ENCODE results near the gene DQX1. TPM values are rescaled to one million over a fixed set of nuclear protein-coding genes. Genes with fewer than 3 reads are reported as not detected.

DQX1 gene
- polyA plus RNA-seq, 1 donor (not counting 4 experiments of a cell fraction or from before 2014, with no cell fraction given): 5.9 TPM

DNA sequence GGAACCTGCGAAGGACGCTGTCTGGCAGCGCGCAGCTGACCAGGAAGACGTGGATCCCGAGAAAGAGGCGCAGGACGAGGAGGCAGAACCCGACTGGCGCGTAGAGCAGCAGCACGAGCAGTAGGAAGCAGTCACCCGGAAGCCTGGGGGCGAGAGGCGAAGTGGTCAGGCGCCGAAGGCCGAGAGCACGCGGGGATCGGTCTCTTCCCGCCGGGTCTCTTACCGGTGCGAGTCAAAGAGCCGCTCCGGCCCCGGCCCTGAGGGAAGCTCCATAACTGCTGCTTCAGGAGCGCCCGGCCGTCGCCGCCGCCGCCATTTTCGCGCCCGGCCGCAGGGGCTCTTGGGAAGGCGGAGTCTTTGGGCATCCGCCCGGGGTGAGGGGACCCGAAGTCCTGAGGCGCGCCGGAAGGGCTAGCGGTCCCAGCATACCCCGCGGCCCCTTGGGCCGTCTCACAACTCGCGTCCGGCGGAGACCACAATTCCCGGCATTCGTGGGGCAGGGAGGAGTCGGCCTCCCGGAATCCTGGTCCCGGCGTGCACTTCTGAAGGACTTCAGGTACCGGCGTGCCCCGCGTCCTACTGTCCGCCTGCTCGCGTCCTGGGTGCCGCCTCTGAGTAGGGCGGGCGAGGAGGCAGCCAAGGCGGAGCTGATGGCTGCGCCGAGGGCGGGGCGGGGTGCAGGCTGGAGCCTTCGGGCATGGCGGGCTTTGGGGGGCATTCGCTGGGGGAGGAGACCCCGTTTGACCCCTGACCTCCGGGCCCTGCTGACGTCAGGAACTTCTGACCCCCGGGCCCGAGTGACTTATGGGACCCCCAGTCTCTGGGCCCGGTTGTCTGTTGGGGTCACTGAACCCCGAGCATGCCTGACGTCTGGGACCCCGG, 3.6 kb upstream of the DQX1 start, which contains the start of the genes AUP1 and HTRA2:
Gene AUP1 (minus strand): TSS at position 350 of the 882 bp plus-strand sequence. CDS start 77 bp downstream, at position 273.
Gene HTRA2 (plus strand): TSS at position 577 of the 882 bp plus-strand sequence. CDS start 74 bp downstream, at position 651.
- H3K4me2 ChIP-seq (ENCODE audit: control insufficient read depth, extremely low read depth, insufficient read depth, low read depth, low read length): peak within 1 kb of the TSS; percentile 80
- H3K4me3 ChIP-seq (ENCODE audit: control insufficient read depth in 2 of 3, extremely low read depth in 1 of 3, insufficient read depth in 2 of 3, low read depth in 1 of 3, low read length in 3 of 3): peak within 1 kb of the TSS; percentile 73 to 93 (median 86)
- H2AFZ ChIP-seq (ENCODE audit: control insufficient read depth, low read length): peak within 1 kb of the TSS; percentile 95
- H4K20me1 ChIP-seq (ENCODE audit: control insufficient read depth, extremely low read depth, insufficient read depth, low read length): no peaks in the 10 kb centered on the region
- peak; percentile 86 for DNase-seq (ENCODE audit: low read depth, low spot score)
- no peak for FAIRE-seq
- H3K27me3 ChIP-seq (ENCODE audit: control insufficient read depth, extremely low read depth, insufficient read depth, low read length): no peaks in the 10 kb centered on the region
- peaks cover 36% of the 10 kb centered on the region for H3K4me1 ChIP-seq (ENCODE audit: control insufficient read depth, extremely low read depth, insufficient read depth, low read length)
- peaks cover 36% of the 10 kb centered on the region for H3K79me2 ChIP-seq (ENCODE audit: control insufficient read depth, insufficient read depth, low read length)
- peak within 1 kb of the TSS; percentile 98 for H3K9ac ChIP-seq (ENCODE audit: control insufficient read depth, extremely low read depth, insufficient read depth, low read length)
- H3K36me3 ChIP-seq (ENCODE audit: control insufficient read depth in 2 of 2, extremely low read depth in 1 of 2, insufficient read depth in 2 of 2, low read length in 2 of 2): peaks cover 25 to 35% of the 10 kb centered on the region in 2 experiments
- TF ChIP-seq EZH2 (IDR thresholded peaks at IDR 0.05; ENCODE audit: low read length): no peak
- TF ChIP-seq, protein P1, sequence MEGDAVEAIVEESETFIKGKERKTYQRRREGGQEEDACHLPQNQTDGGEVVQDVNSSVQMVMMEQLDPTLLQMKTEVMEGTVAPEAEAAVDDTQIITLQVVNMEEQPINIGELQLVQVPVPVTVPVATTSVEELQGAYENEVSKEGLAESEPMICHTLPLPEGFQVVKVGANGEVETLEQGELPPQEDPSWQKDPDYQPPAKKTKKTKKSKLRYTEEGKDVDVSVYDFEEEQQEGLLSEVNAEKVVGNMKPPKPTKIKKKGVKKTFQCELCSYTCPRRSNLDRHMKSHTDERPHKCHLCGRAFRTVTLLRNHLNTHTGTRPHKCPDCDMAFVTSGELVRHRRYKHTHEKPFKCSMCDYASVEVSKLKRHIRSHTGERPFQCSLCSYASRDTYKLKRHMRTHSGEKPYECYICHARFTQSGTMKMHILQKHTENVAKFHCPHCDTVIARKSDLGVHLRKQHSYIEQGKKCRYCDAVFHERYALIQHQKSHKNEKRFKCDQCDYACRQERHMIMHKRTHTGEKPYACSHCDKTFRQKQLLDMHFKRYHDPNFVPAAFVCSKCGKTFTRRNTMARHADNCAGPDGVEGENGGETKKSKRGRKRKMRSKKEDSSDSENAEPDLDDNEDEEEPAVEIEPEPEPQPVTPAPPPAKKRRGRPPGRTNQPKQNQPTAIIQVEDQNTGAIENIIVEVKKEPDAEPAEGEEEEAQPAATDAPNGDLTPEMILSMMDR (optimal IDR thresholded peaks at IDR 0.05 in 1 of 3, IDR thresholded peaks at IDR 0.05 in 1 of 3, conservative IDR thresholded peaks at IDR 0.05 in 1 of 3; ENCODE audit: extremely low read depth in 1 of 3, insufficient read depth in 2 of 3, low read length in 3 of 3): no peak
- dilution Hi-C loops (cut with MboI; ENCODE audit: extremely low pct_ligation_motif_present, low sequenced_read_pairs): no loop called here
- no peaks in the 10 kb centered on the region for H3K9me3 ChIP-seq (ENCODE audit: control insufficient read depth, low read depth, low read length)
- H3K27ac ChIP-seq (ENCODE audit: control insufficient read depth, insufficient read depth, low read length): peak within 1 kb of the TSS; percentile 92
- H3K9me1 ChIP-seq (ENCODE audit: control insufficient read depth, extremely low read depth, insufficient read depth, low read length): no peaks in the 10 kb centered on the region

DNA sequence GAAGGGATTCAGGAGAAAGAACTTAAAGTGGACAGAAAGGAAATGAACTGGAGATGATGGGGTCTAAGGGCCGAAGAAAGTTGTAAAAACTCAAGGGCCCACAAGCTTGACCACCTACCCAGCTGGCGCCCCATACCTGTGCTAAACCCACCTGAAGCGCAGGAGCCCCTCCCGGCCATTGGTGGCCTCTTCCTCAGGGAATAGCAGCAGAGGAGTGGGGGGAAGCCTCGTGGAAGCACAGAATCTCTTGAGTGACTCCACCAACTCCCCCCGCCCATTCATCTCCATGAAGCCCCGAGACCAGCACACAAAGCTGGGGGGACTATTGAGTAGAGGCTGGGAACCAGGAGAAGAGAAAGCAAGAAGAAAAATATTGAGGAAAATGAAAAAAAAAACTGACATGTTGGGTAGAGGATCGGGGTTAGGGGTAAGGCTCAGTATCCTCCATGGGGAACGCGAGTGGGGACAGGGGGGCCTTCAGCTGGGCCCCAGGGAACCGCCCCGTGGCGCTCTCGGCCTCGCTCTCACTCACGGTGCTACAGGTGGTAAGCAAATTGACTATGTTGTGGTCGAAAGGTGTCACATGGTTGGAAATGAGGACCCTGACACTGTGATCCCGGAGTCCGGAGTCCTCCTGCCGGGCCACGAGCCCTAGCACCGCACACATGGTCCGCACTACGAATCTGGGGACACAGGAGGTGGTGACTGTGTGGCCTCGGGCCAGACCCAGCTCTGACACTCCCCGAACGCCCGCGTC, 2.7 kb upstream of the DQX1 start:
- peaks cover 36% of the 10 kb centered on the region for H3K4me1 ChIP-seq (ENCODE audit: control insufficient read depth, extremely low read depth, insufficient read depth, low read length)
- peak overlapping the region; percentile 92 for H3K27ac ChIP-seq (ENCODE audit: control insufficient read depth, insufficient read depth, low read length)

More for the DNA sequence above, 2.7 kb upstream of the DQX1 start:
- Histone ChIP-seq H3K9me3 (ENCODE audit: control insufficient read depth, low read depth, low read length) (no peaks in the 10 kb centered on the region), H2AFZ (ENCODE audit: control insufficient read depth, low read length) (peak overlapping the region; percentile 95), H3K4me3 (ENCODE audit: control insufficient read depth in 2 of 3, extremely low read depth in 1 of 3, insufficient read depth in 2 of 3, low read depth in 1 of 3, low read length in 3 of 3) (peak overlapping the region; percentile 73 to 93 (median 83)), H4K20me1 (ENCODE audit: control insufficient read depth, extremely low read depth, insufficient read depth, low read length) (no peaks in the 10 kb centered on the region), H3K79me2 (ENCODE audit: control insufficient read depth, insufficient read depth, low read length) (peaks cover 36% of the 10 kb centered on the region), H3K4me2 (ENCODE audit: control insufficient read depth, extremely low read depth, insufficient read depth, low read depth, low read length) (peak overlapping the region; percentile 75), H3K9me1 (ENCODE audit: control insufficient read depth, extremely low read depth, insufficient read depth, low read length) (no peaks in the 10 kb centered on the region), H3K9ac (ENCODE audit: control insufficient read depth, extremely low read depth, insufficient read depth, low read length) (peak overlapping the region; percentile 98), H3K27me3 (ENCODE audit: control insufficient read depth, extremely low read depth, insufficient read depth, low read length) (no peaks in the 10 kb centered on the region), H3K36me3 (ENCODE audit: control insufficient read depth in 2 of 2, extremely low read depth in 1 of 2, insufficient read depth in 2 of 2, low read length in 2 of 2) (peaks cover 25 to 35% of the 10 kb centered on the region in 2 experiments)
- dilution Hi-C loops (cut with MboI; ENCODE audit: extremely low pct_ligation_motif_present, low sequenced_read_pairs): no loop called here
- no peak for FAIRE-seq
- DNase-seq (ENCODE audit: low read depth, low spot score): no peak
- no peak for TF ChIP-seq EZH2 (IDR thresholded peaks at IDR 0.05; ENCODE audit: low read length)
- TF ChIP-seq, protein P1 (optimal IDR thresholded peaks at IDR 0.05 in 1 of 3, IDR thresholded peaks at IDR 0.05 in 1 of 3, conservative IDR thresholded peaks at IDR 0.05 in 1 of 3; ENCODE audit: extremely low read depth in 1 of 3, insufficient read depth in 2 of 3, low read length in 3 of 3): peak in 1 of 3 experiments; percentile 12

All from keratinocyte (primary cell).